Measurements from ENCODE around the gene RNF10. TPM values are rescaled to one million over a fixed set of nuclear protein-coding genes. Genes with fewer than 3 reads are reported as not detected.

Gene RNF10
- total and polyA plus RNA-seq, 10 of the 15 experiments (the other 5 are each of a cell fraction or from before 2014, with no cell fraction given) = 48.2 to 127 (median 64.5) TPM

DNA sequence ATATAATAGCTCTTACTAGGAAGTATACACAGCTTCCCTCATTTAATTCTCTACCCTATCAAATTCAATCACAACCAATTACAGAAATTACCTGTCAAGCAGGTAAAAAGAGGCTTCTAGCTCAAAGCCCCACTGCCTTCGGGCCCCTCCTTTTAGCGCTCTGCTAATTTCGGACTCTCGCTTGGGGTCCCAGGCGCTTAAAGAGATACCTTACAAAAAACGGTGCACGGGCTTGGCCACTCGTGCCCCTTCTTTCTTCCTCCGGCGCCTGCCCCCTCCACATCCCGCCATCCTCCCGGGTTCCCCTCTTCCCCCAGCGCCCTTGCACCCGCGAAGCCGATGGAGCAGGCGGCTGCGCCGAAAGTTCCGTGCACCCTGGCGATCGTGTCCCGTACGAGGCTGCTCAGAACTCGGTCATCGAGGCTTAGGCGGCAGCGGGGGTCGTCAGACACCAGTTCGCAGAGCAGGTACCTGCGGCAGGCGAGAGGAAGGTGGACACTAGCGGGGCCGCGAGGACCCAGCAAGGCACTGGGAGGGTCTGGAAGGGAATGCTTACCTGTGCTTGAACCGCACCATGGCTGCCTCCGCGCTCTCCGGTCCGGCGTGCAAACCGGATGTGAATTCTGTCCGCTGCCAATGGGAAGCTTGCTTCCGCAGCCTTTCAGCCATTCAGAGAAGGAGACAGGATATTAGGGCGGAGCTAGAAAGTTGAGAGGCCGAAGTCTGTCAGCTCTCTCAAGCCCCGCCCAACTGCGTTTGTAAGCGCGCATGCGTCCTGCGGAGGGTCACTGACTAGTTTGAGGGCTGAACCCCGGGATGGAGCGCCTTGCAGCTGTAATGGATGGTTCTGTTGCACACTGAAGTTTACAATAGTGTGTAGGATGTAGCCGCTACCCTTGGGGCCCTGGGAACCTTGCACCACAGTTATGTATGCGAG is 46.9 kb downstream of the RNF10 start, which contains the start of gene POP5 (continued):
- TF ChIP-seq HDAC6 (IDR thresholded peaks at IDR 0.05; ENCODE audit: unreplicated experiment) (no peak), ZBTB4 (CRISPR knock-in tag; IDR thresholded peaks at IDR 0.05) (no peak), CEBPB (IDR thresholded peaks at IDR 0.05; ENCODE audit: borderline replicate concordance in 1 of 2, low read depth in 2 of 2, low read length in 2 of 2) (no peak), IRF5 (IDR thresholded peaks at IDR 0.05; ENCODE audit: borderline replicate concordance) (no peak), LARP7 (IDR thresholded peaks at IDR 0.05) (peak; percentile 77), YY1 (IDR thresholded peaks at IDR 0.05; ENCODE audit: low read depth, low read length) (peak; percentile 92), SPI1 (IDR thresholded peaks at IDR 0.05; ENCODE audit: borderline replicate concordance, insufficient read depth, low read depth, low read length) (no peak), RELB (IDR thresholded peaks at IDR 0.05; ENCODE audit: low read depth) (peak; percentile 42; the same call in 1 of the 2 replicates), ZNF24 (IDR thresholded peaks at IDR 0.05) (no peak), NFXL1 (IDR thresholded peaks at IDR 0.05; ENCODE audit: borderline replicate concordance) (no peak), ATF7 (IDR thresholded peaks at IDR 0.05; ENCODE audit: low read depth) (no peak), ASH2L (IDR thresholded peaks at IDR 0.05; ENCODE audit: borderline replicate concordance, low read depth) (no peak), WRNIP1 (IDR thresholded peaks at IDR 0.05; ENCODE audit: borderline replicate concordance, low read depth, low read length) (no peak), TAF1 (IDR thresholded peaks at IDR 0.05; ENCODE audit: borderline replicate concordance, low read depth, low read length) (peak; percentile 49; the same call in 1 of the 2 replicates), CBFB (IDR thresholded peaks at IDR 0.05; ENCODE audit: low read depth) (no peak)
- TF ChIP-seq, protein P1, sequence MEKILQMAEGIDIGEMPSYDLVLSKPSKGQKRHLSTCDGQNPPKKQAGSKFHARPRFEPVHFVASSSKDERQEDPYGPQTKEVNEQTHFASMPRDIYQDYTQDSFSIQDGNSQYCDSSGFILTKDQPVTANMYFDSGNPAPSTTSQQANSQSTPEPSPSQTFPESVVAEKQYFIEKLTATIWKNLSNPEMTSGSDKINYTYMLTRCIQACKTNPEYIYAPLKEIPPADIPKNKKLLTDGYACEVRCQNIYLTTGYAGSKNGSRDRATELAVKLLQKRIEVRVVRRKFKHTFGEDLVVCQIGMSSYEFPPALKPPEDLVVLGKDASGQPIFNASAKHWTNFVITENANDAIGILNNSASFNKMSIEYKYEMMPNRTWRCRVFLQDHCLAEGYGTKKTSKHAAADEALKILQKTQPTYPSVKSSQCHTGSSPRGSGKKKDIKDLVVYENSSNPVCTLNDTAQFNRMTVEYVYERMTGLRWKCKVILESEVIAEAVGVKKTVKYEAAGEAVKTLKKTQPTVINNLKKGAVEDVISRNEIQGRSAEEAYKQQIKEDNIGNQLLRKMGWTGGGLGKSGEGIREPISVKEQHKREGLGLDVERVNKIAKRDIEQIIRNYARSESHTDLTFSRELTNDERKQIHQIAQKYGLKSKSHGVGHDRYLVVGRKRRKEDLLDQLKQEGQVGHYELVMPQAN (conservative IDR thresholded peaks at IDR 0.05) = peak; percentile 85
- TF ChIP-seq, protein P2, sequence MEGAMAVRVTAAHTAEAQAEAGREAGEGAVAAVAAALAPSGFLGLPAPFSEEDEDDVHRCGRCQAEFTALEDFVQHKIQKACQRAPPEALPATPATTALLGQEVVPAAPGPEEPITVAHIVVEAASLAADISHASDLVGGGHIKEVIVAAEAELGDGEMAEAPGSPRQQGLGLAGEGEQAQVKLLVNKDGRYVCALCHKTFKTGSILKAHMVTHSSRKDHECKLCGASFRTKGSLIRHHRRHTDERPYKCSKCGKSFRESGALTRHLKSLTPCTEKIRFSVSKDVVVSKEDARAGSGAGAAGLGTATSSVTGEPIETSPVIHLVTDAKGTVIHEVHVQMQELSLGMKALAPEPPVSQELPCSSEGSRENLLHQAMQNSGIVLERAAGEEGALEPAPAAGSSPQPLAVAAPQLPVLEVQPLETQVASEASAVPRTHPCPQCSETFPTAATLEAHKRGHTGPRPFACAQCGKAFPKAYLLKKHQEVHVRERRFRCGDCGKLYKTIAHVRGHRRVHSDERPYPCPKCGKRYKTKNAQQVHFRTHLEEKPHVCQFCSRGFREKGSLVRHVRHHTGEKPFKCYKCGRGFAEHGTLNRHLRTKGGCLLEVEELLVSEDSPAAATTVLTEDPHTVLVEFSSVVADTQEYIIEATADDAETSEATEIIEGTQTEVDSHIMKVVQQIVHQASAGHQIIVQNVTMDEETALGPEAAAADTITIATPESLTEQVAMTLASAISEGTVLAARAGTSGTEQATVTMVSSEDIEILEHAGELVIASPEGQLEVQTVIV (IDR thresholded peaks at IDR 0.05; ENCODE audit: borderline replicate concordance, partially characterized antibody) = no peak

Measured in GM12878 (cell line).